Nephron progenitor cell (in vitro differentiated cells): Measurements from ENCODE around the gene FATE1.

ENCODE experiments used
- DNase-seq: peaks from one replicate; pipeline ENCODE4 v3.0.0; 2021
- H3K27ac Mint-ChIP-seq: 2 replicates; pipeline ENCODE4 v1.8.0; 2021; ENCODE audit warnings: mild to moderate bottlenecking, moderate library complexity, mixed read lengths
- H3K27me3 Mint-ChIP-seq: 2 replicates; pipeline ENCODE4 v1.8.0; 2021; ENCODE audit warnings: mild to moderate bottlenecking, low read depth, mixed read lengths; ENCODE audit not compliant: poor library complexity
- H3K36me3 Mint-ChIP-seq: 2 replicates; pipeline ENCODE4 v1.8.0; 2021; ENCODE audit warnings: low read depth, mixed read lengths
- H3K4me1 Mint-ChIP-seq: 2 replicates; pipeline ENCODE4 v1.8.0; 2021; ENCODE audit warnings: mixed read lengths
- H3K4me3 Mint-ChIP-seq: 2 replicates; pipeline ENCODE4 v1.8.0; 2021; ENCODE audit warnings: mild to moderate bottlenecking, moderate library complexity, mixed read lengths
- H3K9me3 Mint-ChIP-seq: 2 replicates; pipeline ENCODE4 v1.8.0; 2021; ENCODE audit warnings: mild to moderate bottlenecking, moderate library complexity, mixed read lengths
- CTCF ChIP-seq: fragments of 200-600 bp; sonication (generic); IDR thresholded peaks from 2 replicates; pipeline ENCODE4 v1.5.0; 2021; ENCODE audit warnings: antibody characterized with exemption

The FATE1 gene

DNA sequence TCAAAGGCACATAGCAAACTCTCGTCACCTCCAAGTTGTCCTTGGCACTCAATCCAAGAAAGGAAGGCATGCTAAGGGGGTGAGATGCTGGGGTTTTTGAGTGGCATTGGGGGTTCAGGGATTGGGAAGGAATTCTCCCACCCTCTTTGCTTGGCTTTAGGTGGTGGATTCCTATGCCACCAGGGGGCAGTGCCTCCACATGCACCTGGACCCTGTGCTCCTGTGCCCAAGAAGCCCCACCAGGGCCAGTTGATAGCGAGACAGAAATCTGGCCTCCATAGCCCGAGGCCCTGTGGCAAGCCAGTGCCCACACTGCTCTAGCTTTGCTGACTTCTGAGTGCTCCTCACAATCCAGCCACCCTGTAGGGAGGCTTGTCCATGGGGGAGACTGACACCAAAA is 2.0 kb upstream of the FATE1 start:
- no peak overlapping the region for H3K27ac Mint-ChIP-seq
- H3K4me3 Mint-ChIP-seq = no peak overlapping the region
- peaks cover 26% of the 10 kb centered on the region for H3K9me3 Mint-ChIP-seq
- no peaks in the 10 kb centered on the region for H3K36me3 Mint-ChIP-seq
- DNase-seq = peak; percentile 48
- TF ChIP-seq CTCF = peak; percentile 29
- H3K27me3 Mint-ChIP-seq = peaks cover 8% of the 10 kb centered on the region
- H3K4me1 Mint-ChIP-seq = peaks cover 11% of the 10 kb centered on the region

GRCh38 chrX:151714362-151714761 is 1.5 kb upstream of the FATE1 start:
- peaks cover 8% of the 10 kb centered on the region for H3K27me3 Mint-ChIP-seq
- no peak overlapping the region for H3K27ac Mint-ChIP-seq
- H3K4me3 Mint-ChIP-seq = no peak overlapping the region
- peaks cover 26% of the 10 kb centered on the region for H3K9me3 Mint-ChIP-seq
- no peak for DNase-seq
- peaks cover 11% of the 10 kb centered on the region for H3K4me1 Mint-ChIP-seq
- no peak for TF ChIP-seq CTCF
- H3K36me3 Mint-ChIP-seq = no peaks in the 10 kb centered on the region

- peaks cover 61% of the 10 kb centered on the region for H3K9me3 Mint-ChIP-seq
- peaks cover 10% of the 10 kb centered on the region for H3K27me3 Mint-ChIP-seq
Observed at GRCh38 chrX:151722241-151722846, 6.5 kb downstream of the FATE1 start.

DNA sequence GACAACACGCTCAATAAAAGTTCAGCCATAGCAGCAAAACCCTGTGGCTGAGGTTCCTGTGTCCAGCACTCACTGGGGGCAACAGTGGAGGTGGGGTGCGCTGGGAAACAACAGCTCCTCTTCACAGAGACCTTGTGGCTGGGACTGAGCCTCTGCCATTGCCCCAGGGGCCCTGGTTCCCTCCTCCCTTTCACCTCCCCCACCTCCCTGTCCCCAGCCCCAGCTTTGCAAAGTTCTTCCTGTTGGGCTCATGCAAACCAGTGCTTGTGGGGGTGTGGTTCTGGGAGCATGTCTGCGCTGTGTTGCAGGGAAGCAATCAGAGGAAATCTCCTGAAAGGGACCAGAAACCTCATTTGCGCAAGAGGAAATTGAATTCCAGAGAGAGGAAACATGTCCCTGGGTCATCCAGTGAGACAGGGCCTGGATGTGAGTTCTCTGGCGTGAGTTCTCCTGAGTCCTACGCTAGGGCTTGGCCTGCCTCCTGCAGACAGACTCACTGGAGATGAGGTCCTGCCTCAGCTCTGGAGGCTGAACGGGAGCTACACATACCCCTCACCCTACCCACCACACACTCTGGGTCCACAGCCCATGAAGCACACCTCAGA is 7.4 kb downstream of the FATE1 start:
- Mint-ChIP-seq H3K27me3 (peaks cover 5% of the 10 kb centered on the region), H3K9me3 (peaks cover 55% of the 10 kb centered on the region), H3K36me3 (no peaks in the 10 kb centered on the region), H3K4me3 (no peak overlapping the region), H3K27ac (no peak overlapping the region), H3K4me1 (peaks cover 5% of the 10 kb centered on the region)
- TF ChIP-seq CTCF = no peak
- no peak for DNase-seq

More at GRCh38 chrX:151722241-151722846, 6.5 kb downstream of the FATE1 start:
- no peaks in the 10 kb centered on the region for H3K36me3 Mint-ChIP-seq
- peaks cover 5% of the 10 kb centered on the region for H3K4me1 Mint-ChIP-seq
- H3K27ac Mint-ChIP-seq = no peak overlapping the region
- H3K4me3 Mint-ChIP-seq = no peak overlapping the region
- peak; percentile 52 for TF ChIP-seq CTCF
- DNase-seq = peak; percentile 62

- H3K36me3 Mint-ChIP-seq = no peaks in the 10 kb centered on the region
- H3K4me1 Mint-ChIP-seq = peaks cover 5% of the 10 kb centered on the region
- DNase-seq = no peak
- no peak for TF ChIP-seq CTCF
- peaks cover 5% of the 10 kb centered on the region for H3K27me3 Mint-ChIP-seq
- no peak overlapping the region for H3K4me3 Mint-ChIP-seq
- no peak overlapping the region for H3K27ac Mint-ChIP-seq
- peaks cover 56% of the 10 kb centered on the region for H3K9me3 Mint-ChIP-seq
Observed at GRCh38 chrX:151724563-151725337, 8.9 kb downstream of the FATE1 start.
